NB4 (cell line): Measurements from ENCODE around the gene NDUFA7.
"Not testable (repeated sequence)": the region's sequence is repeated elsewhere in the genome, so short reads cannot be mapped to it uniquely, and the experiment has no call there.

Experiments
- DNase-seq: peaks from one replicate; pipeline ENCODE4 v3.0.0; 2010; ENCODE audit warnings: low read depth
- H3K4me3 ChIP-seq: one replicate; pipeline ENCODE4 v1.5.1; 2011; ENCODE audit warnings: mild to moderate bottlenecking, low read depth, low read length, moderate library complexity
- MYC ChIP-seq: IDR thresholded peaks from 2 replicates; pipeline ENCODE4 v1.6.1; 2011; ENCODE audit warnings: low read depth, low read length
- POLR2A ChIP-seq: IDR thresholded peaks from 2 replicates; pipeline ENCODE4 v1.6.1; 2011; ENCODE audit warnings: mild to moderate bottlenecking; ENCODE audit not compliant: insufficient read length; ENCODE audit errors: extremely low read depth
- TF ChIP-seq, protein P1 (sequence below): IDR thresholded peaks from one replicate; pipeline ENCODE4 v1.5.1; 2012; ENCODE audit warnings: low read depth, low read length
- TF ChIP-seq, protein P2 (sequence below): IDR thresholded peaks from 2 replicates; pipeline ENCODE4 v1.6.1; 2011; ENCODE audit warnings: low read depth, low read length

The NDUFA7 gene

DNA sequence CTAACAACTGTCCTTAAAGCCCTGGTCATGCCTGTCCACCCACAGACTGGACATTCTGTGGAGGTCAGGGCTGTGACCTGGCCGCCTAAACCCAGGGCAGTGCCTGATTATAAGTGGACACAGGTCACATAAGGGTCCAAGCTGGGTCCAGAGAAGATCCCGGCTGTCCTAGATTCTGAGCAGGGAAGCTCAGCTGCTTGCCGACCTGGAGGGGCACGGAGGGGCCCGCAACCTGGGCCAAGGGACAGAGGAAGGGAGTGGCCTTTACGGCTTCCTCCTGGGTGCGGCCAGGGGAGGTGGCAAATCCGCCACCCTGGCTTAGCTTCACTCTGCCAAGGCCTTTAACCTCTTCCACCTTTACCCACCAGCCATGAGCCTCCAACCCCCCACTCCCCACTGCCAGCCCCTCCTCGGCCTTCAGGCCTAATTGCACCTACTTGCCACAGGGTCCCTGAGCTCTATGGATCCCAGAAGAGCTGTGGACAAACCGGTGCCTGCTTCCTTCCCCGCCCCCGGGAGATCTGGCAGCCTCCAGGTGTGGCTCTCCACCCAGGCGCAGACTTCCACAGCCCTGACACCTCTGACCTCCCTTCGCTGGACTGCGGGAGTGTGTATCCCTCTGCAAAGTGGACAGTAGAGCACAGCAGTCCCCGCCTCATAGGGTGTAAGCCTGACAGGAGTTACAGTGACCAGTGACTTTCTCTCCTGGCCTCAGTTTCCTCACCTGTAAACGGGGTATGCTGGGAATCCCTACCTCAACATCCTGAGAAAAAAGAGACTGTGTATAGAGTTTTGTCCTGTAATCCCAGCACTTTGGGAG lies 14.7 kb downstream of the NDUFA7 start:
- TF ChIP-seq, protein P1, sequence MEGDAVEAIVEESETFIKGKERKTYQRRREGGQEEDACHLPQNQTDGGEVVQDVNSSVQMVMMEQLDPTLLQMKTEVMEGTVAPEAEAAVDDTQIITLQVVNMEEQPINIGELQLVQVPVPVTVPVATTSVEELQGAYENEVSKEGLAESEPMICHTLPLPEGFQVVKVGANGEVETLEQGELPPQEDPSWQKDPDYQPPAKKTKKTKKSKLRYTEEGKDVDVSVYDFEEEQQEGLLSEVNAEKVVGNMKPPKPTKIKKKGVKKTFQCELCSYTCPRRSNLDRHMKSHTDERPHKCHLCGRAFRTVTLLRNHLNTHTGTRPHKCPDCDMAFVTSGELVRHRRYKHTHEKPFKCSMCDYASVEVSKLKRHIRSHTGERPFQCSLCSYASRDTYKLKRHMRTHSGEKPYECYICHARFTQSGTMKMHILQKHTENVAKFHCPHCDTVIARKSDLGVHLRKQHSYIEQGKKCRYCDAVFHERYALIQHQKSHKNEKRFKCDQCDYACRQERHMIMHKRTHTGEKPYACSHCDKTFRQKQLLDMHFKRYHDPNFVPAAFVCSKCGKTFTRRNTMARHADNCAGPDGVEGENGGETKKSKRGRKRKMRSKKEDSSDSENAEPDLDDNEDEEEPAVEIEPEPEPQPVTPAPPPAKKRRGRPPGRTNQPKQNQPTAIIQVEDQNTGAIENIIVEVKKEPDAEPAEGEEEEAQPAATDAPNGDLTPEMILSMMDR, result no peak
- TF ChIP-seq MYC, result no peak
- TF ChIP-seq POLR2A, result no peak
- TF ChIP-seq, protein P2, sequence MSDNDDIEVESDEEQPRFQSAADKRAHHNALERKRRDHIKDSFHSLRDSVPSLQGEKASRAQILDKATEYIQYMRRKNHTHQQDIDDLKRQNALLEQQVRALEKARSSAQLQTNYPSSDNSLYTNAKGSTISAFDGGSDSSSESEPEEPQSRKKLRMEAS, result no peak
- DNase-seq, result peak; percentile 27

DNA sequence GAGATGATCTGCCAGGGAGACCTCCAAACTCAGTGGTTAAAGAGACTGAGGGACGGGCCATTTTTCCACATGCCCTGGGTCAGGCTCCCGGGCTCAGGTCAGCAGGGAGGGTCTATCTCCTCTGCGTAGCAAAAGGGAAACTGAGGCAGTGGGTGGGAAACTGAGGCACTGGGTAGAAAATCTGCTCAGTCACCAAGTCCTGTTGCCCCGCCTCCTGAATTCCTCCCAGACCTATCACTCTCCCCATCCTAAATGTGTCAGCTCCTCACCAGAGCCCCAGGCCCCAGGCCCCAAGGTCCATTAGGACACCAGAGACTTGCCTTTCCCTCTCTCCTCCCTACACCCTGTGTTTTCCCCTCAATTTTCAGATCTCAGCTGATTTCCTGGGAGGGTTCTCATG lies 15.4 kb downstream of the NDUFA7 start:
- peak; percentile 18 for DNase-seq
- H3K4me3 ChIP-seq, result no peak overlapping the region
- no peak for TF ChIP-seq POLR2A
- TF ChIP-seq, protein P2, result no peak
- TF ChIP-seq, protein P1, result no peak
- TF ChIP-seq MYC, result no peak

More for the DNA sequence above, 14.7 kb downstream of the NDUFA7 start:
- H3K4me3 ChIP-seq, result peak overlapping the region; percentile 92

DNA sequence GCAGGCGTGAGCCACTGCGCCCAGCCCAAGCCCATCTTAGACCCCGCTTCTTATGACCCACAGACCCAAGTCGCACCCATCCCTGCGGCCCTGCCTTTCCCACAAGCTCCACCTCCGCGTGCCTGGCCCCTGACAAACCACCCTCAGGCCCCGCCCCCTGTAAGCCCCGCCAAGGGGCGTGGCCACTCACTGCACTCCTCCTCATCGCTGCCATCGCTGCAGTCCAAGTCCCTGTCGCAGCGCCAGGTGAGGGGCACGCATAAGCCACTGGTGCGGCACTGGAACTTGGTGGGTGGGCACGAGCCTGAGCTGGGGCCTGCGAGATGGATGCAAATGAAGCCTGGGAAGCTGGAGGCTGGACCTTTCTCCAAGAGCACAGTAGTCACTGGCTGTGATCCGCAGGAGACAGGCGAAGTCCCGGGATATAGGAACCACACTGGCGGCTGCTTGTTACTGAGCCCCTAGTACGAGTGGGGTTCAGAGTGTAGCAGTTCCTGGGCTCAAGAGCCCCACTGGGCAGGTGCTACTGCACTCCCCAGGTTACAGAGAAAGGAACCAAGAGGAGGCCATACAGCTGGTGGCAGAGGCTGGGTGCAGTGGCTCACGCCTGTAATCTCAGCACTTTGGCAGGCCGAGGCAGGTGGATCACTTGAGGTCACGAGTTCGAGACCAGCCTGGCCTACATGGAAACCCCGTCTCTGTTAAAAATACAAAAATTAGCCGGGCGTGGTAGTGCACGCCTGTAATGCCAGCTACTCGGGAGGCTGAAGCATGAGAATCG lies 16.1 kb downstream of the NDUFA7 start:
- no peak for TF ChIP-seq POLR2A
- TF ChIP-seq, protein P2, result no peak
- no peak for TF ChIP-seq MYC
- TF ChIP-seq, protein P1, result no peak
- DNase-seq, result peak; percentile 62
- H3K4me3 ChIP-seq, result no peak overlapping the region

DNA sequence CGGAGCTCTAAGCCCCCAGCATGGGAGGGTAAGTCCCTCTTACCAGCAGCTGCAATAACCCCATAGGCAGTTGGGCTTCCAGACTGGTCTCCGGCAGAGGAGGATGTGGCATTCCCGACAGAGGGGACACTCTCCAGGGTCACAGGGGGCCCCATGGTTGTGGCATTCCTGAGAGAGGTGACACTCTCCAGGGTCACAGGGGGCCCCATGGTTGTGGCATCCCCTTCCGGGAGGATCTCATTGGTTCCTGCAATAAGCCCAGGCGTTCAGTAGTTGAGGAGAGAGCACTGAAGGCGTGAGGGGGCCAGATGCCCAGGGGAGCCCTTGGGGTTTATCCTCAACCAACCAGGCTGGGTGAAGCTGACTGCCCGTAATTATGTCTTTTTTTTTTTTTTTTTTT lies 18.4 kb downstream of the NDUFA7 start:
- no peak for TF ChIP-seq MYC
- TF ChIP-seq POLR2A, result no peak
- TF ChIP-seq, protein P1, result no peak
- TF ChIP-seq, protein P2, result no peak
- no peak overlapping the region for H3K4me3 ChIP-seq
- DNase-seq, result peak; percentile 27

DNA sequence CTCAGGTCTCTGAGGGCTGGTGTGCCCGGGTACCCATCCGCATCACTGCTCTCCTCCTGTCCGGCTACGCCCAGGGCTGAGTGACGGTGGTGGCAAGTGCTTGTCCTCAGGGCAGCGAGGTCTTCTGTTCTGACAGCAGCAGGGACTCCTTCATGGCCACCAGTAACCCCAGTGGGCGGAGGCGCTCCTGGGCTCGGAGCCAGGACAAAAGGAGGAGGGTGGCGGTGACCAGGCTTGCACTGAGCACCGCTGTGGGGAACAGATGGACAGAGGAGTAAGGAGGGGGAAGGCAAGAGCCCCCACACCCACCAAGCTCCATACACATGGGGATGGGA lies 18.9 kb downstream of the NDUFA7 start:
- TF ChIP-seq, protein P2, result no peak
- TF ChIP-seq, protein P1, result no peak
- TF ChIP-seq POLR2A, result no peak
- no peak for TF ChIP-seq MYC
- no peak overlapping the region for H3K4me3 ChIP-seq
- DNase-seq, result peak; percentile 25

DNA sequence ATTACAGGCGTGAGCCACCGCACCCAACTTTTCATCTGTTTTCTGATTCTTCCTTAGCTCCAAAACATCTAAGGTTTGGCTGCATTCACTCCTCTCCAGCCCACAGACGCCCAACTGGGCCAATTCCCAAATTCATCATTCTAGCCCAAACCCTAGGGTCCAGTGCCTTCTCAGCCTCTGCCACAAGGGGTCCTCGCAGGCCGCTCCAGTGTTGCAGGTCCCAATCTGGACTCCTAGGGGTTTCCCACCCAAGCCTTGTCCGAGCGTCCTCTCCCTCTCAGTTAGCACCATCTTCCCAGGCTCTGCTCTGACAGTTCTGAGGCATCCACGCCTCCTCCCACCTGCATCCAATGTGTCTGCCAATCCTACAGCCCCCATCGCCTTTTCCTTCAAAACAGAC lies 29.8 kb downstream of the NDUFA7 start:
- H3K4me3 ChIP-seq, DNase-seq: not testable (repeated sequence)

DNA sequence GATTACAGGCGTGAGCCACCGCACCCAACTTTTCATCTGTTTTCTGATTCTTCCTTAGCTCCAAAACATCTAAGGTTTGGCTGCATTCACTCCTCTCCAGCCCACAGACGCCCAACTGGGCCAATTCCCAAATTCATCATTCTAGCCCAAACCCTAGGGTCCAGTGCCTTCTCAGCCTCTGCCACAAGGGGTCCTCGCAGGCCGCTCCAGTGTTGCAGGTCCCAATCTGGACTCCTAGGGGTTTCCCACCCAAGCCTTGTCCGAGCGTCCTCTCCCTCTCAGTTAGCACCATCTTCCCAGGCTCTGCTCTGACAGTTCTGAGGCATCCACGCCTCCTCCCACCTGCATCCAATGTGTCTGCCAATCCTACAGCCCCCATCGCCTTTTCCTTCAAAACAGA lies 44.7 kb downstream of the NDUFA7 start:
- H3K4me3 ChIP-seq, DNase-seq: not testable (repeated sequence)
